Loucy (cell line): ENCODE data around the gene PRMT3.

Experiments
- CTCF ChIP-seq: fragments of 200-600 bp; sonication (generic); conservative IDR thresholded peaks from 2 replicates; pipeline ENCODE4 v1.5.1; 2014; ENCODE audit warnings: mild to moderate bottlenecking, antibody characterized with exemption, low read length
- EZH2phosphoT487 ChIP-seq: fragments of 200-600 bp; IDR thresholded peaks from 2 replicates; pipeline ENCODE4 v1.6.1; 2018; ENCODE audit warnings: antibody characterized with exemption, mild to moderate bottlenecking, moderate library complexity, borderline replicate concordance

GRCh38 chr11:20372081-20372626, 15.4 kb upstream of the PRMT3 start:
- TF ChIP-seq CTCF (no peak), EZH2phosphoT487 (no peak)
